KBM-7 (cell line): ENCODE data around the gene METTL16.
A peak's percentile ranks its signal among the peaks of the same experiment; 100 is the strongest.

Experiments
- DNase-seq: peaks from one replicate; pipeline ENCODE4 v3.0.0-alpha.2; 2015
- in situ Hi-C: fragments of 300-500 bp; cut with MboI; formaldehyde crosslinking; loops from 2 replicates; pipeline ENCODE4 v1.14.3; 2020; ENCODE audit warnings: low sequenced_read_pairs, low pct_unique_long_range_greater_than_20kb, mixed read lengths

Gene METTL16

GRCh38 chr17:2427215-2427614, 84.5 kb downstream of the METTL16 start:
- in situ Hi-C loops, result no loop called here
- DNase-seq, result no peak

GRCh38 chr17:2423271-2423670, 88.4 kb downstream of the METTL16 start:
- DNase-seq, result no peak
- in situ Hi-C loops, result no loop called here

GRCh38 chr17:2421315-2422147, 90.2 kb downstream of the METTL16 start:
- in situ Hi-C loops, result no loop called here
- DNase-seq, result no peak

- in situ Hi-C loops, result no loop called here
- no peak for DNase-seq
Observed at GRCh38 chr17:2420176-2420575, 91.5 kb downstream of the METTL16 start.

GRCh38 chr17:2419486-2419885, 92.2 kb downstream of the METTL16 start:
- in situ Hi-C loops, result no loop called here
- DNase-seq, result no peak

GRCh38 chr17:2418572-2418971, 93.1 kb downstream of the METTL16 start:
- DNase-seq, result no peak
- in situ Hi-C loops, result no loop called here

- in situ Hi-C loops, result no loop called here
Observed at GRCh38 chr17:2416010-2416734, 95.5 kb downstream of the METTL16 start.

GRCh38 chr17:2415081-2415480, 96.6 kb downstream of the METTL16 start:
- in situ Hi-C loops, result no loop called here
- DNase-seq, result no peak

More at GRCh38 chr17:2416010-2416734, 95.5 kb downstream of the METTL16 start:
- DNase-seq, result peak; percentile 89

GRCh38 chr17:2414446-2415064, 97.1 kb downstream of the METTL16 start:
- in situ Hi-C loops, result no loop called here
- DNase-seq, result no peak

- DNase-seq, result no peak
- in situ Hi-C loops, result no loop called here
Observed at GRCh38 chr17:2412561-2413021, 99.1 kb downstream of the METTL16 start.

GRCh38 chr17:2410951-2411350, 100.7 kb downstream of the METTL16 start:
- DNase-seq, result no peak
- in situ Hi-C loops, result no loop called here

GRCh38 chr17:2406903-2407790, 104.5 kb downstream of the METTL16 start:
- DNase-seq, result no peak
- in situ Hi-C loops, result no loop called here

- in situ Hi-C loops, result no loop called here
- no peak for DNase-seq
Observed at GRCh38 chr17:2406271-2406902, 105.3 kb downstream of the METTL16 start.

GRCh38 chr17:2405247-2405926, 106.3 kb downstream of the METTL16 start:
- DNase-seq, result no peak

GRCh38 chr17:2403044-2403443, 108.6 kb downstream of the METTL16 start:
- in situ Hi-C loops, result no loop called here
- no peak for DNase-seq

More at GRCh38 chr17:2405247-2405926, 106.3 kb downstream of the METTL16 start:
- in situ Hi-C loops, result no loop called here

GRCh38 chr17:2402544-2402943, 109.1 kb downstream of the METTL16 start:
- DNase-seq, result no peak
- in situ Hi-C loops, result no loop called here

GRCh38 chr17:2401426-2402221, 110.1 kb downstream of the METTL16 start:
- peak; percentile 99 for DNase-seq
- in situ Hi-C loops, result no loop called here
